Mesenteric fat pad (tissue), 1 donor: Measurements from ENCODE around the gene DIO3. TPM values are rescaled to one million over a fixed set of nuclear protein-coding genes. Genes with fewer than 3 reads are reported as not detected.
"Not testable (repeated sequence)": the region's sequence is repeated elsewhere in the genome, so short reads cannot be mapped to it uniquely, and the experiment has no call there.

Experiments
- DNase-seq: peaks from one replicate; pipeline ENCODE4 v3.0.0-alpha.2; 2020; ENCODE audit warnings: low spot score
- total RNA-seq: library from RNA; stranded (reverse); fragmentation: NEBNext Ultra II Directional; extraction: Animal tissue kit (Norgen Biotek cat#: 25700); gene quantifications from one replicate; pipeline ENCODE4 v1.2.1, GENCODE V29; 2021
- donor health status: DM: yes; HTN: yes; CAD: no.

Gene DIO3
- total RNA-seq, 1 donor from 2014 or later = 6.4 TPM

DNA sequence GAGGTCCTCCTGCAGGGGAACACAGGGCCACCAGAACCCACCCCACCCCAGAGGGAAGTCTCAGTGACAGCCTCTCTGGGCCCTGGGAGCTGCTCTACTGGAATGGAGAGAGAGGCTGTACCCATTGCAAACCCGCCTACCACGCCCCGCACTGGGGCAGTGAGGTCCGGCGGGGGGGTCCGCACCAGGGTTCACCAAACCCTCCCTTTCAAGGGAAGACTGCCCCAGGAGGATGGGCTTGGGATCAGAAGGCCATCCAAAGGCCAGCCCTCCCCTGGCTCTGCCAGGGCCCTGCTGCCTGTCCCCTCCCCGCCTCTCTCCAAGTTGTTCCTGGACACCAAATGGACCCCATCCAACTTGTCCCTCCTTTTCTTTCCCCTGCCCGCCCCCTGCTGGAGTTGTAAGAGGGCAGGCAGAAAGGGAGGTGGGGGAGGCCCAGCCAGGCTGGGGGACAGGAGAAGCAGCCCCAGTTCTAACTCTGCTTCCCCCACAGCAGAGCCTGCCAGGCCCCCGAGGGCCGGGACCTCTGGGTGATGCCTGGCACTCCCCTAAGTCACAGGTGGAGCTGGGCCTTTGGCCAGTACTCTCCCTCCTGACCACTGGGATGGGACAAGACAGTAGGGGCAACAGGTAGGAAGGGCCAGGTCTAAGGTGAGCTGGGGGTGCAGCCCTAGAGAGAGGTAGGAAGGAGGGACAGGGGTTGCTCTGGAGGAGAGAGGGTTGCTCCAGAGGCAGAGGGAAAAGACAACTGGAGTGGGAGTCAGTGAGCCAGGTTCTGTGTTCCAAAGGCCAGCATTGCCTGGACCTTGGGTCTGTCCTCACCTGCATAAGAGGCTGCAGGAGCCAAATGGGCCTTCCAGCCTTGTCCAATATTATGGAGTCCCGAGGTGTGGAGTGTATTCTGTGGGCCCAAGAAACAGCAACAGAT lies 3.2 kb upstream of the DIO3 start:
- no peak for DNase-seq

DNA sequence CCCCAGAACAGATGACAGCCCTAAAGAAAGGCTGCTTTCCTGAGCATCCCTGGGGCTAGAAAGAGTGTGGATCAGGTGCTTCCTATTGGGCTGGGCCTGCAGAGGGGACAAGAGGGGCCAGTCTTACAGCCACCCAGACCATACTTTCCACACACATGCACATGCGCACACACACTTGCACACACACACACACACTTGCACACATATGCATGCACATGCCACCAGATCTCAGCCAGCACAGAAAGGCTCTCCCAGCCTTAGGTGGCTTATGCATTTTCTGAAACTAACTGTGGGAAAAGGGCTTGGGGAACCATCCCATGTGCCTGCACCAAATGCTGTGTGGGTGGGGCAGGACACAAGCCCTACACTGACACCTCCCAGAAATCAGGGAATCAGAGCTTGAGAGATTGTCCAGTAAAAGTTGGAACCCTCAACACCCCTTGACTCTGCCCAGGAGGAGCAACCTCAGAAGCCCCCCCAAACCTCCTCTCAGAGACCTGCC lies 2.5 kb upstream of the DIO3 start:
- DNase-seq = no peak

DNA sequence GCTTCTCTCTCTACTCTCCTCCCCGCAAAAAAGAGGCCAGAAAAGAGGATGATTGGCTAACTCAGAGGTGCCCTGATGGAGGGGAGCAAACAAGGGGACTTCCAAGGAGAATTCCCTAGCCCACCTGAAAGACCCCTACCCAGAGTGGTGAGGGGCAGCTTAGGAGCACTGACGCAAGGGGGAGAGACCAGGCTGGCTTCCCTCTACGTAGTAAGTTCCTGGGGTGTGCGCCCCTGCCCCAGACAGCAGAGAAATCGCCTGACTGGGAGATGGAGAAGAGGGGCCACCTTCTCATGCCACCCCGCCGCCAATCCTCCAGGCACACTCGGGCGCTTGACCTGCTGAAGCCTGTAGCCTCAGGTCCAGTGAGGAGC lies 2.1 kb upstream of the DIO3 start:
- DNase-seq = no peak

DNA sequence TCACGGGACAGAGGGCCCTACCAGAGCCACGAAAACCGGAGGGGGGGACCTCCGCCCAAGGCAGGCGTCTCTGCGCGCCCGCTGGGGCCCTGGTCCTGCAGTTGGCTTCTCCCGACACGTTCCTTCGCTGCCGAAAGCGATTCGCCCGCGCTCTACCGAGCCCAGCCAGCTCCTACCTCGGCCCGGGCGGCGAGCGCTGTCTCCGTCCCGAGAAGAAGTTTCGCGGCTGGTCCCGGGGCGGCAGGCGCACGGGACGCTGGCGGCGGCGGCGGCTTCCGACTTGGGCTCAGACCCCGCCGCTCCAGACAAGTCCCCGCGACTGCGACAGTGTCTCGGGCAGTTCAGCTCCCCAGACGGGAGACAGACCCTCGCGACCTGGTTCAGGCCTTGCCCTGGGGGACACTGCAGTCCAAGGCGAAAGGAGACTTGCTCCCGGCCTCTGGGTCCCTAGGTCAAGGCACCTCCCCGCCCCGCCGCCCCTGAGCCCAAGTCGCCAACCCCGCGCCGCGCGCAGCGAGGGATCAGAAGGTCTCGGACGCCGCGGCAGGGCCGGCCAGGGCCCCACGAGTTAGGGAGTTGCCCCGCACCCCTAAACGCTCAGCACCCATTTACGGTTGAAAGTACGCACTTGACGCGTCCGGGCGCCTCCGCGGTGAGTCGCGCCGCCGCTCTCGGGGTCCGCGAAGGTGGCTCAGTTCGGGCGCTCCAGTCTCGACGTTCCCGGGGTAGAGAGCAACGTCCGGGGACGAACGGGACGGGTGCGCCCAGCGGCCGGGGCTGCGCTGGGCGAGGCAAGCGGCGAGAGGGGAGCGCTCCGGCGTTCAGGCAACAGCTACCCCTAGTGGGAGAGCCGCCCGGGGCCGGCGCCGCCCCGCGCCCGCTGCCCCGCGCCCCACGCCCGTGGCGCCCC lies 1.4 kb upstream of the DIO3 start:
- DNase-seq = no peak

DNA sequence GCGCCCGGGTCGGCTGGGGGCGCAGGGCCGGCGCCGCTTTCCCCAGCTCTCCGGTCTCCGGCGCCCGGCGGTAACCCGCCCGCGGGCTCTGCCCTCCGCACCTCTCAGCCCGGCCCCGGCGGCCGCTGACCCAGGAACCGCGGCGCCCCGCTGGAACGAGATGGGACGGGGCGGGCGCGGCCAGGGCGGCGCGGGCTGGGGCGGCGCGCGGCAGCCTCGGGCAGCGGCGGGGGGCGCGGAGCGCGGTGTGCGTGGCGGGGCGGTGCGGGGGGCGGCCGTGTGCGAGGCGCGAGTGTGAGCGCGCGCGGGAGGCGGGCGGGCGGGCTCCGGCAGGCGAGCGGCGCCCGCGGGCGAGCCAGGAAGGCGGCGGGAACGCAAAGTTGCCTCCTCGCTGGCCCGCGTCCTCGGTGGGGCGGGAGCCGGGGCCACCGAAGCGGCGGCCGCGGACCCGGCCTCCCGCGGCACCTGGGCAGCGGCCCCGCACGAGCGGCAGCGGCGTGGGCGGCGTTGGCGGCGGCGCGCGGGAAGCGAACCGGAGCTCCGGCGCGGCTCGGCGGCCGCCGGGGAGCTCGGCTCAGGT lies 671 bp upstream of the DIO3 start:
- no peak for DNase-seq

DNA sequence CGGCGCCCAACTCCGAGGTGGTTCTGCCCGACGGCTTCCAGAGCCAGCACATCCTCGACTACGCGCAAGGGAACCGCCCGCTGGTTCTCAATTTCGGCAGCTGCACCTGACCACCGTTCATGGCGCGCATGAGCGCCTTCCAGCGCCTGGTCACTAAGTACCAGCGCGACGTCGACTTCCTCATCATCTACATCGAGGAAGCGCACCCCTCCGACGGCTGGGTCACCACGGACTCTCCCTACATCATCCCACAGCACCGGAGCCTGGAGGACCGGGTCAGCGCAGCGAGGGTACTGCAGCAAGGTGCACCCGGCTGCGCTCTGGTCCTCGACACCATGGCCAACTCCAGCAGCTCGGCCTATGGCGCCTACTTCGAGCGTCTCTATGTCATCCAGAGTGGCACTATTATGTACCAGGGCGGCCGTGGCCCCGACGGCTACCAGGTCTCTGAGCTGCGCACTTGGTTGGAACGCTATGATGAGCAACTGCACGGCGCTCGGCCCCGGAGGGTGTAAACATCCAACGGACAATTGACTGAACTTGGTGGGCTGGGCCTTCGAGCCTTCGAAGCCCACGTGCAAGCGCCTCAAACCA lies 699 bp downstream of the DIO3 start:
- no peak for DNase-seq

DNA sequence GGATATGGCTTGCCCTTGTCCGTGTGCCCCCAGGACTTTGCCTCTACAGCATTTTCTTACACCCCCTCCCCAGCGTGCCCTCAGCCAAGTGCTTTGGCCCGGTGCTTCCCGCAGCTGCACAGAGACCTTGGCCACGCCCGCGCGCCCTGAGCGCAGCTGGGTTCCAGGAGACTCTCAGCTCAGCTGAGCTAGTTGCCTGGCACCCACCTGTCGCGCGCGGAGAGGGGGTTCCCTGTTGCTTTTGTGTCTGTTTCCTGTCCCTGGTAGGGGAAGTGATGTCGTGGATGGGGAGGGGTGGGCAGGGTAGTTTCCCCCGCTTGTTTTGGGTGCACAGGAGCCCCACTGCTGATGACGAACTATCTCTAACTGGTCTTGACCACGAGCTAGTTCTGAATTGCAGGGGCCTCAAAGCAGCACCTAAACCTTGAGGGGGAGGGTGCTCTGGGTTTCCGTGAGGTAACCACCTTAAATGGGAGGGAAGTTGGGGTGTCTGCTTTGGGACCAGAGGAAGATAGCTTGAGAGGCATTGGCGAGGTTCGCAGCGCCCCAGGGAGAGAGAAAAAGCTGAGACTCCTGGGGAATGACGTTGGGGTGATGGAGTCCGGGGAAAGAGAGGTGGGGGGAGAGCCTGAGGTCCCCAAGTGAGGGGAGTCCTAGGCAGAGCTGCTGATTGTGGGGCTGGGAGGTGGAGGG lies 1.5 kb downstream of the DIO3 start:
- no peak for DNase-seq

DNA sequence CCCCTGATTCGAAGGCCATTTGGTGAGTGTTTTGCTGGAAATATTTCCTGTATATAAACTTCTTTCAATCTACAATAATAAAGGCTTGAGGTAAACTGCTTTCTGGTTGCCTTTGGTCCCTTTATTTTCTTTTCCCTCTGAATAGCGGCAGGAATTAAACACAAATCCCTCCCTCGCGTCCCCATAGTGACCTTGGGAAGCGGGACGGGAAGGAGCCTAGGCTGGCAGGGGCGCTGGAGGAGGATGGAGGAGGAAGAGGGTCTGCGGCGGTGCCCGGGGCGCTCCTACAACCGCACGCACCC lies 2.0 kb downstream of the DIO3 start:
- DNase-seq = no peak

DNA sequence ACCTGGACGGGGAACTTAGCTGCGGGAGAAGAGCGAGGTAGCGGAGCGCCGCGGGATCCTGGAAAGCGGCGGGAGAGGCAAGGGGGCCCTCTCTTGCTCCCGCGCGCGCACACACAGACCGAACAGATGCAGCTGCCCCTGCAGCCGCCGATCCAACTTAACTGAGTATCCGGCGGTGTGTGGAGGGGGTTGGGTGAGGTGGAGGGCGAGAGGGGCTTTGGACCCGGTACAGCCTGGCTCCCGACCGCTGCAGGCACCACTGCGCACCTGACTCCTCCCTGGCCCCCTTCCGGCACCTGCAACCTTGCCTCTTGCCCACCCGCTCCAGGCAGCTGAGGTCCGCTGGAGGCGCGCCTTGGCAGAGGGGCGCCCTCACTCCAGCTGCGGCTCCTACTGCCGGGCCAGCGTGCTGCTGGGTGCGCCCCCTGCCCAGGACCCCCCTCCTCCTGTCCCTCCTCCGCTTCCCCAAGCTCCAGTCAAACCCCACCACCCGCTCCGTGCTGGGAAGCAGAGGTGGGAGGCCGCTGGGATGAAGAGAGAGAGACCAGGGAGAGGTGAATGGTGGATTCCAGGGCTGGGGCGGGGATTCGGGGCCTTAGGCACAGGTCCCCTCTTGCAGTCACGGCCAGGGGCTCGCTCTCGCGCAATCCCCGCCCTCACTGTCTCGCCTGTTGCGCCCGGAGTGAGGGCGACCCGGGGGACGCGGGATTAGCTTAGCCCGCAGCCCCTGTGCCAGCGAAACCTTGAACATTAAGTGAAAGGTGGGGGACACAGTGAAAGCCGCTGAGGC lies 2.6 kb downstream of the DIO3 start:
- no peak for DNase-seq

DNA sequence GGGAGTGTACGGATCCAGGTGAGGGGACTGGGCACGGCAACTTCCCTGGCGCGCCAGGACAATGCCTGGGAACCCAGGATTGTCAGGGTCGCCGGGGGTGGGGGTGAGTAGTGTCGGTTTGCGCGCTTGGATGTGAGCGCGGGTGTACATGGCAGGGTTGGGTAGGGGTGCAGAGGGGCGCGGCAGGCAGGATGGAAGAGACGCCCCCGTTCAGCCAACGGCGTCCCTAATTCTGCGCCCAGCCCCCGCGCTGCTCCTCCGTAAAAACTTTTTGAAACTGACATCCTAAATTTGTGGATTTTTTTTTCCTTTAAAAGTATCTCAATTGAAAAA lies 3.1 kb downstream of the DIO3 start:
- no peak for DNase-seq

DNA sequence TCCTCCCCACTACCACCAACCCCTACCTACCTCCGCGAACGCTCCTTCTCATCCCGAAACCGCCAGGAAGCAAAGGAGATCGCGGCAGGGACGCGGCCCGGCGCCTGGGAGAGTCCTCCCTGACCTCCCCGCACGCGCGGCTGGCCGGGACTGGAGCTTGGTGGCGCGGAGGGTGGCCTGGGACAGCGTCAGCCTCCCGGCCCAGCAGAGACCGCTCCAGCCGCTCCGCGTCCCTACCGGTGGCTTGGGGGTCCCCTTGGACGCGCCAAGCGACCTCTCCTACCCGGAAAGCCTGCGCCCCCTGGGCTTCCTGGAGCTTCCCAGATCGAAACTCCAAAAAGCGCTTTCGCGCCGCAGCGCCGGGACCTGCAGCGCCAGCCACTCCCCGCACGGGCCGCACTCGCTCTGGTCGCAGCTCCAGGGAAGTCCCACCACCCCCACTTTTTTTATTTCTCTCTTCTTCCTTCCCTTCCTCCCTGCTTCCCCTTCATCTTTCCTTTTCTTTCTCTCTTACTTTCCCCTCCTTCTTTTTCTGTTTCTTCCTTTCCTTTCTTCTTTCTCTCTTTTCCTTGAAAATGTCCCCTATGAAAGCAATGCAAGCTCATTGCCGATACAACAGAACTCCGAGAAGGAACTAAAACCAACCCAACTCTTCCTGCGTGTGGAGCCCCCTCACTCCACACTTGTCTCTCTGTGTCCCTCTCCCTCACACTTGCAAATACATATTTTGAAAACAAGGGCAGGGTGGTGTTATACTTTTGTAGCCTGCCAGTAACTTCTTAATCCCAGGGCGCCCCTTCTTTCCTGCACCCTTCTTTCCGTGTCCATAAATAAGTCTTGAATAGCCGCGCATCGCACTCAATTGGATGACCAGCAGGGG lies 3.8 kb downstream of the DIO3 start:
- no peak for DNase-seq

DNA sequence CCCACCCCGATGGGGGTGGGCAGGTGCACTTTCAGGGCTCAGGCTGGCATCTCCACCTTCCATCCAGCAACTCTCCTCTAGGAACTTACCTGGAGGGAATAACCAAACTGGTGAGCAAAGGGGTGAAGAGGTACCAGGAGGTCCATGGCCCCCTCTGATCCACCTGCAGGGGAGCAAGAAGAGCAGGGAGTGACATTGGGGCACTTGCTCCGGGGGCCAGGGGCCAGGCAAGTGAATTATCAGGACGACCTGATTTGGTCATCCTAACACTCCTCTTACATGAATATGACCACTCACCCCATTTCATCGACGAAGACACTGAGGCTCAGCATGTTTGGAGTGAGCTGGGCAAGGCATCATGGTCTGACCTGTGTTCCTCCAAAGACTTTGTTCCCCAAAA lies 6.0 kb downstream of the DIO3 start:
- no peak for DNase-seq

DNA sequence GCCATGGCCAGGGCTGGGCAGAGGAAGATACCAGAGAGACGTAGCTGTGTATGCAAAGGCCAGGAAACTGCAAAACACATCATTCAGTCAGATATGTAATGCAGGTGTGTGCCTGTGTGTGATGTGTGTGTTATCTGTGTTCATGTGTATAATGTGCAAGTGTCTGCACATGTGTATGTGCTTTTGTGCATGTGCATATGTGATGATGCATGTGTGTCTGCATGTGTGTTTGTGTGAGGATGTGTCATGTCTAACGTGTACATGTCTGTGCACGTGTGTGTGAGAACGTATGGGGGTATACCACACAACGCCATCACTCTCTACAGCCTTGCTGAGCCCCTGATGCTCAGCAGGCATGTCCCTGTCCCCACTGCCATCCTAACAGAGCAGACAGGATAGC lies 9.7 kb downstream of the DIO3 start:
- DNase-seq = no peak

DNA sequence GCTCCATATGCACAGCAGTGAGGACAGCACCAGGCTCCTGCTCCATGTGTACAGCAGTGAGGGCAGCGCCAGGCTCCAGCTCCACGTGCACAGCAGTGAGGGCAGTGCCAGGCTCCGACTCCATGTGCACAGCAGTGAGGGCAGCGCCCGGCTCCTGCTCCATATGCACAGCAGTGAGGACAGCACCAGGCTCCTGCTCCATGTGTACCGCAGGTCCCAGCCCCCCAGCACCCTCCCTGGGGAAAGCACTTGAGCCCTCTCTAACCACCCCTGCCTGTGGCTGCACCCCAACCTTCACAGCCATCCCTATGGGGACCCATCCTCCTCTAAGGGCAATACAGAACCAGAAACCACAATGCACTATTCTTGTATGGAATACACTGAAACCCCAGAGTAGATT lies 11.2 kb downstream of the DIO3 start:
- not testable (repeated sequence) for DNase-seq

DNA sequence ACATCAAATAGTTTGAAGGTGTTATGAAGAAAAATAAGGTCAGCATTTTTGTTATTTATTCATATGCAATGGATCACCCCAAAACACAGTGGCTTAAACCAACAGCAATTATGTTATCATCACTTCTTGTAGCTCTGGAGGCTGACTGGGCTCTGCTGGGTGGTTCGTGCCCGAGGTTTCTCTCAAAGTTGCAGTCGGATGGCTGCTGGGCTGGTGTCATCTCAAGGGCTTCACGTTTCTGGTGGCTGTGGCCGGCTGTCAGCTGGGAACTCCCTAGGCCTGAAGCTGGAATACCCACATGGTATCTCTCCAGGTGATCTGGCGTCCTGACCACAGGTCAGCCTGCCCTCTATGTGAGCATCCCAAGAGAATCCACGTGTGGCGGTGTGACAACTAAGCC lies 12.0 kb downstream of the DIO3 start:
- DNase-seq = no peak

DNA sequence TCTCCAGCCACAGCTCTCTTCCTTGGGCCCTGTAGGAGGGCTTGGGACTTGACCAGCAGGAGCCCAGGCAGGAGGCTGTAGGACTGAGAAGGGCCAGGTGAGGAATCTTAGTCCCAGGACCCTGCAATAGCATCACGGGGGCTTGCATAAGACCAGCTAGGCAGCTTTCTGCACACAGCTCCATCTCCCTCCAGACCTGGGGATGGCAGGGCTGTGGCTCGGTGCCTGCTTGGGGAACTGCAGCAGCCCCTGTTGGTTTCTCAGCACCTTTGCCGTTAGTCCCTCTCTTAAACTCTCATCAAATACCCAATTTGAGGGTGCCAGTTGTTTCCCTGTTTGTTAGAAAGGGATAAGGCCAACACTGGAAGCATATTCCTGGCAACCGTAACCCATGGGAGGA lies 14.3 kb downstream of the DIO3 start:
- no peak for DNase-seq

DNA sequence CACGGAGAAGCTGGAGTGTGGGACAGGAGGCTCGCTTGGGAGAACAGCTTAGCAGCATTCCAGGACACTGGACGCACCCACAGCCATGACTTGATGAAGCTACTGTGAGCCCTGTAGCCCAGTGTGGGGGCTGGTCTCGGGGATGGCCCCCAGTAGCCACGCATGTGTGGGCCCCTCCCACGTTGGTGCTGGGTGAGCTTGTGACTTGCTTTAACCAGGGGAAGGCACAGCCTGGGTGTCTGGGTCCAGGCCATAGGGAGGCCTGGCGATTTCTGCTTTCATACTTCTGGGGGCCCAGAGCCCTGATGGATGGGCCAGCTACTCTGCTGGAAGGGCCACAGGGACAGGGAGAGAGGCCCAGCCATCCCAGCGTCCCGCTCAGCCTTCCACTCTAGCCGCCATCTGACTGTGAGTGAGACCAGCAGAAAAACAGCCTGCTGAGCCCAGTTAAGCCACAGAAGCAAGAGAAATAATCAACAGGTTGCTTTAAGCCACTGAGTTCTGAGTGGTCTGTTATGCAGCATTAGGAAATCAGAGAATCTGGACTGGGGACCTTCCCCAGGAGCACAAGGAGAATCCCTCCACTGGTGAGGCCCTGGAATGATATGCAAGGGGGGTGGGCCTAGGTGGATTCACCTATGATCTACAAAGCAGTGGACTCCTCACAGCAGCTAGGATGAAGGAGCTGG lies 16.1 kb downstream of the DIO3 start:
- DNase-seq = no peak

DNA sequence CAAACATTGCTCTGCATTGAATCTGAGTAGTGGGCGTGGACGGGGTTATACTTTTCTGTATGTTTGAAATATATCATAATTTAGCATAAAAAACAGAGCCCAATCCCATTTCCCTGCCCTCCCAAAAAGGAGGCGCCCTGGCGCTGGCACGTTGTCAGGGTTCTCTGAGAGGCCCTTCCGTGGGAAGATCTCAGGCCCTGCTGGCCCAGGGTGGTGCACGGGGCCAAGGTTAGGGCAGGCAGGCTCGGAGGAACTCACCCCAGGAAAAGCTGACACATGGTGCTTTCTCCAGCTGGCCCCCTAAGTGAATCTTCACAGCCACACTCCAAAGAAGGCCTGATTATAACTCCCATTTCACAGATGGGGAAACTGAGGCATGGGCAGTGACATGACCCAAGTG lies 17.2 kb downstream of the DIO3 start:
- DNase-seq = no peak
